IPS-18c (cell line): ENCODE results near the gene C14orf132.

Experiments used
- H3K4me3 ChIP-seq: 2 replicates; pipeline ENCODE4 v1.7.0; 2013; ENCODE audit warnings: low read depth, mild to moderate bottlenecking, low read length, moderate library complexity; ENCODE audit not compliant: insufficient read depth
- H3K9me3 ChIP-seq: one replicate; pipeline ENCODE4 v1.6.1; 2013; ENCODE audit warnings: mild to moderate bottlenecking, low read length, moderate library complexity; ENCODE audit not compliant: control insufficient read depth, insufficient read depth

Gene C14orf132

DNA sequence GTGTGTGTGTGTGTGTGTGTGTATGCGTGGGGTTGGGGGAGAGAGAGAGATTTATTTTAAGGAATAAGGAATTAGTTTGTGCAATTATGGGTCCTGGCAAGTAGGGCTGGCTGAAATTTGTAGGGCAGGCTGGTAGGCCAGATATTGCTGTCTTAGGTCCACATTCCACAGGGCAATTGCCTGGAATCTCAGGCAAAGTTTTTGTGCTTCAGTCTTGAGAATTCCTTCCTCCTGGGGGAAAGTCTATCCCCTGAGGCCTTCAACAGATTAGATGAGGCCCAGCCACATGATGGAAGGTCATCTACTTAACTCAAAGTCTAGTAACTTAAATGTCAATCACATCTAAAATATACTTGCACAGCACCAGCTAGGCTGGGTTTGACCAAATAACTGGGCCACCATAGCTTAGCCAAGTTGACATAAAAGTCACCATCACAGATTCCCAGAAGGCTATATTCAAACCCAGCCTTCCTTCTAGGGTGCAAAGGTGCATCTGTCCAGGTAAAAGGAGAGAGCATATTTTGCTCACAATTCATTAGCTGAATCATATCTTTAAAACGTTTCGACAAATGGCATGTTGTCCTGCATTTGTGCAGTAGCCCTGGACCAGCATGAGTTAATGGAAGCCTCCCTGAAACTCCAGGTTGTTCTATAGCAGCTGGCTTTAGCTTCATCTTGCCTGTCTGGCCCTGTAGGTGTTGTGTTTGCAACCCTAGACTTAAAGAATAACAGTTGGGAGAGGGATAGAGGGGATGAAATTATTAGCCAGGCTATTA, 63.1 kb downstream of the C14orf132 start:
- Histone ChIP-seq H3K9me3 (no peaks in the 10 kb centered on the region), H3K4me3 (no peak overlapping the region)

DNA sequence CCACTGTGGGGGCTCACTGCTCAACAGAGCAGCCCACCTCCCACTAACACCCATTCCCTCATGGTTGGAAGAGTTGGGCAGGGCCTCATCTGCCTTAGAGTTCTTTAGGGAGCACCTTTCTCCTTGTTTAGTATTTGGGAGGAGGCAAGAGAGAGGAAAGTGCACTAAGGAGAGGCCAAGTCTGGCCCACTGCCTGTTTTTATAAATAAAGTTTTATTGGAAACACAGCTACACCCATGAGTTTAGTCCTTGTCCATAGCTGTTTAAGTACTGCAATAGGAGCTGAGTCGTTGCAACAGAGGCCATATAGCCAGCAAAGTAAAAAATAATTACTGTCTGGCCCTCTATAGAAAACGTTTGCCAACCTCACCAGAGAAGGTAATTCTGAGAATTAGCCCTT, 63.9 kb downstream of the C14orf132 start:
- Histone ChIP-seq H3K4me3 (no peak overlapping the region), H3K9me3 (no peaks in the 10 kb centered on the region)

- no peaks in the 10 kb centered on the region for H3K9me3 ChIP-seq
- no peak overlapping the region for H3K4me3 ChIP-seq
Measured at GRCh38 chr14:96103560-96104460, 64.6 kb downstream of the C14orf132 start.

- H3K9me3 ChIP-seq, result no peaks in the 10 kb centered on the region
- no peak overlapping the region for H3K4me3 ChIP-seq
Measured at GRCh38 chr14:96104469-96105057, 65.4 kb downstream of the C14orf132 start.

GRCh38 chr14:96105089-96105925, 66.1 kb downstream of the C14orf132 start:
- H3K4me3 ChIP-seq, result no peak overlapping the region
- H3K9me3 ChIP-seq, result no peaks in the 10 kb centered on the region

DNA sequence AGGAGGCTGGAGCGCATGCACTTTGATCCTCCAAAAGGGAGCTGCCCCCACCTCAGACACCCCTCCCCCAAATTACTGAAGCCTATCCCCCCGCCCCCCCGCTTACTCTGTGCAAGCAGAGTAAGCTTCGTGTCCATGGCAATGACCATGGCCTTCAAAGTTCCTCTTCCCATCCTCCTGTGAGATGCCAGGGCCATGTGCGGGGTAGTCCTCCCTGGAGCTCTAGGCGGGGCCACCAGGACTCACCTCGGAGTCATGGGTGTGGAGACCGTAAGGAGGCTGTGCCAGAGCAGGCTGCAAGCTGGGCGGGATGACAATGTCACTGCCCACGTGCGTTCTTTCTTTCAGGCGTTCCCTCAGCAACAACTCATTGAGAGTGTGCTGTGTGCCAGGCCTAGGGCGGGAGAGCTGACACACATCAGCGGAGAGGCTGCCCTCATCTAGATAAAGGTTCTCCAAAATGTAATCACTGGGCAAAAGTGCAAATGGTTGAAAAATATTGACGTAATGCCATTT, 66.8 kb downstream of the C14orf132 start:
- no peaks in the 10 kb centered on the region for H3K9me3 ChIP-seq
- no peak overlapping the region for H3K4me3 ChIP-seq

DNA sequence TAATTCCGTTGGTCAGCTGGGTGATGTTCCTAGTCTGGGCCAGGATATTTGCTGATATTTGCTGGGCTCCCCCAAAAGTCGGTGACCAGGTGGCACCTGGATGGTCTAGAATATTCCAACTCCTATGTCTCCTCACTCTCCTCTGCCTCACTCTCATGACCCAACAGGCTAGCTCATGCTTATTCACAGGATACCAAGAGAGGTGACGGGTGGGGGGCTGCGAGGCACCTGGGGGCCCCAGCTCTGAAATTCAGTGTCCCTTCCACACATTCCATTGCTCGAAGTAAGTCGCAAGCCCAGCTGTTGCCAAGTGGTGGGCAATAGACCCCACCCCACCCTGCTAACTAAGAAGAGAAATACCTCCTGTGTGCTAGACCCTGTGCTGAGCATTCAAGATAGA, 67.7 kb downstream of the C14orf132 start:
- H3K9me3 ChIP-seq, result no peaks in the 10 kb centered on the region
- no peak overlapping the region for H3K4me3 ChIP-seq

DNA sequence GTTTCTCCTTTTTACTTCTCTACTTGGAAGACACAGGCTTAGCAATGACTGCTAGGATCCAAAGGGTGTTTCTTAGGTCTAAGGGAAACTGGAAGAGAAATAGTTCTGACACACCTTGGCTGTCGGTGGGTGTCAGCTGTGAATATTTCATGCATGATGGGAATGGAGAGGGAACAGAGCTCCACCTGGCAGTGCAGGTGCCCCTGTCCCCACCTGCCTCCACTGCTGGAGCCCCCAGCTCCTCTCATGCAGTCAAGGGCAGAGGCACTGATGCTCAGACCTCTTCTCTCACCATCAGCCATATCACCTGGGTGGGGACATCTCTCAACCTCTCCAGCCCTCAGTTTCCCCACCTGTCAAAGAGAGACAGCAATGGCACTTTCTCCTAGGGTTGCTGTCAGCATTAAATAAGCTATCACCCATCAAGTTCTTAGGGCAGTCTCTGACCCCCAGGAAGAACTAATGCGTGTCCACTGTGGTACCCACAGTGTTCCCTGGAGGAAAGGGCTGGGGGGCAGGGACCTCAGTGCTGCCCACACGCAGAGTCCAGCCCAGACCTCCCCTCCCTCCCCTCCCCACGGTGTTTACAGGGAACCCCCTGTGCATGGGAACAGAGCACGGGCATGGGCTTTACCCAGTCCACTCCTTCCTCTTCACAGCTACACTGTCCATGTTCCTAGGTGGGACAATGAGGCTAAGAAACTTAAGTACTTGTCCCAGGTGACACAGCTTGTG, 69.1 kb downstream of the C14orf132 start:
- no peak overlapping the region for H3K4me3 ChIP-seq
- peaks cover 6% of the 10 kb centered on the region for H3K9me3 ChIP-seq

GRCh38 chr14:96108911-96109310, 69.7 kb downstream of the C14orf132 start:
- no peak overlapping the region for H3K4me3 ChIP-seq
- peaks cover 7% of the 10 kb centered on the region for H3K9me3 ChIP-seq

DNA sequence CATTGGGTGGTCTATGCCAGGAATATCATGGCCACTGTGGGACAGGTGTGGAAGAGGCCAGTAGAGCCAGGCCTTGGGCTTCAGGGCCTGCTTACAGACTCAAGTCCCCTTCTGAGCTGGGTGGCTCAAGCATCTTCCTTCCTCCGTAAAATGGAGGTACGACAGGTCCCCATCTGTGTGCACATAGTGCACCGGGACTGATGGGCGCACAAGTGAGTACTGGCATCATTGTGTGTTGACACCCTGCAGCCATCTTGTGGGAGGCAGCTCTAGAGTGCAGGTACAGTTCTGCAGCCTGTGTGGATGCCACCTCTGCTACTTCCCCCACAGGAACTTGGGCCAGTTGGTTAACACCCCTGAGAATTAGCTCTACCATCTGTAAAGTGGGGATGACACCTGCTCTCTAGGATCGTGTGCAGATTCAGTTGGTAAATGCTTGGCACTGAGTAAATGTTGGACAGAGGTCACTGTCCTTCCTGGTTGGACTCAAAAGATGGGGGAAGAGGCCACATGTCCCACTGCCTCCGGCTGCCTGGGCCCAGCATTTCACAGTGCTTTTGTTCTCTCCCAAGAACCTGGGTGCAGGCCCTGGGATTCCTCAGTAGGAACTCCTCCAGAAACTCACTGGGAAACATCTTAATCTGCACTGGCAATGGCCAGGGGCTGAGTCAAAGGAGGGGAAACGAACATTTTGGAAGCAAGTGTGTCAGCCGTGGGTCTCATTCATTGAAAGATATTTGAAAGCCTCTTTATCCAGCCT, 70.6 kb downstream of the C14orf132 start:
- peaks cover 12% of the 10 kb centered on the region for H3K9me3 ChIP-seq
- H3K4me3 ChIP-seq, result no peak overlapping the region

GRCh38 chr14:96112032-96112431, 72.9 kb downstream of the C14orf132 start:
- peaks cover 15% of the 10 kb centered on the region for H3K9me3 ChIP-seq
- no peak overlapping the region for H3K4me3 ChIP-seq

GRCh38 chr14:96114002-96114401, 74.8 kb downstream of the C14orf132 start:
- Histone ChIP-seq H3K9me3 (peaks cover 18% of the 10 kb centered on the region), H3K4me3 (no peak overlapping the region)

DNA sequence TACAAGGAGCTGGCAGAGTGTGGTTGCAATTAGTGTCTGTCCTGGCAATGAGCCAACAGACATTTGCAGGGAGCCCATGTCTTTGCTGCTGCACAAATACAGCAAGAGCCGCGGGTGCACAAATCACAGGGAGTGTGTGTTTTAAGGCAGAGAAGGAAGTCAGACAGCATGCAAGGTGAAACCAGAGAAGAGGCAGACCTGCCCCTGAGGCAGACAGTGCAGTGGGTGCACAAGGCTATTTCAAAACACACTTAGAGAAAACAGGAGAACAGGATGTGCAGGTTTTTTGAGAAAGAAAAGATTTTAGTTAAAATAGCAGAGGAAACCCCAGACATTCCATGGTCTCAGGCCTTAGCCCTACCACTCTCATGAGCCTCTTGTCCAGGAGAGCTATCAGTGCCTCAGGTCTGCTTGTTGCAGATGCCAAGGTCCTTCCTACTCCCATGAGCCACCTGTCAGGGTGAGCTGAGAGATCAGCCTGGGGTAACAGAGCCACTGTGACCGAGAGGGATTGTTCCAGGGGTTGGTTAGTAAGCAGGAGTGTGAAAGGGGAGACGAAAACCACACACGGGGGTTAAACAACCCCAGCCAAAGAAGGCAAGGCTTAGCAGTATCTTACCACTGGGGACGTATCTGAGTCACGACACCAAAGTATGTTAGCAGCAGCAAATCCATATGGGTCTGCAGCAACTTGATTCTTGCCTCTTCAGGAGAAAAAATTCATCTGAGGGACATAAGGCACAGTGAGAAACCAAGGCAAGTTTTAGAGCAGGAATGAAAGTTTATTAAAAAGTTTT, 78.1 kb downstream of the C14orf132 start:
- H3K9me3 ChIP-seq, result peaks cover 16% of the 10 kb centered on the region
- H3K4me3 ChIP-seq, result no peak overlapping the region

DNA sequence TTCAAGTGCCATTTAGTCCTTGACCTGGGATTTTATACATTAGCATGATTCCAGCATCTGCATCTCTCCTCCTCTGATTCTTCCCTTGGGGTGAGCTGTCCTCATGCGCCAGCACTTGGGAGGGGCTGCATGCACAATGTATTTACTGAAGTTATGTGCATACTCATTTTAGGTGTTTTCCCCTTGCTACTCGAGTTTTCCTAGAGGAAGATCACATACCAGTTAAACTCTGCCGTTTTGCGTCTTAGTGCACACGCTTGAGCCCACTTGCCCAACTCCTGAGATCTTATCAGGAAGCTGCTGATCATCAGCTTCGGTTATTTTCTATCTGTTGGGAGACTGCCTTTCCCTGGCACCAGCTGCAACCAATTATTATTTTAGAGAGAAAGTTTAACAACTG, 78.8 kb downstream of the C14orf132 start:
- peaks cover 12% of the 10 kb centered on the region for H3K9me3 ChIP-seq
- H3K4me3 ChIP-seq, result no peak overlapping the region

DNA sequence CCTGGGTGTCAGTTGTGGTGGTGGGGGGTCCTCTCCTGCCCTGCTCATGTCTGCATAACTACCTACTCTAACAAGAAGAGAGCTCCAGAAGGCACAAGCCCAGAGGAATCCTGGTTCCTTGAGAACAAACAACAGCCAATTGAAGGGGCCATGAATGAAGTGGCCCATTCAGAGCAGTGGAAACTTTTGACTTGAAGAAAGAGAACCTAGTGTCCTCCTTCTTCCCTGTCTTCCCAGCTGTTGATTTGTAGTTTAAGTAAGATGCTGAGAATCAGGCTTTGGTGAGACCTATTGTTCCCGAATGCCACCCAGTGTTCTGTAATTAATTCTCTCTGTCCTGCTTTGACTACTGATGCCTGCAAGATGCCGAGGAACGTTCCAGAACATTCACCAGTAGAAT, 79.2 kb downstream of the C14orf132 start:
- peaks cover 12% of the 10 kb centered on the region for H3K9me3 ChIP-seq
- no peak overlapping the region for H3K4me3 ChIP-seq
